BJ (cell line): ENCODE measurements around the gene PCNX2. TPM values are rescaled to one million over a fixed set of nuclear protein-coding genes. Genes with fewer than 3 reads are reported as not detected.
A peak's percentile ranks its signal among the peaks of the same experiment; 100 is the strongest.
"Not testable (repeated sequence)": the region's sequence is repeated elsewhere in the genome, so short reads cannot be mapped to it uniquely, and the experiment has no call there.

Source experiments
- CTCF ChIA-PET: fragments of 350-600 bp; formaldehyde crosslinking; extraction: SDS; loops from one replicate; lab custom pipeline; 2021; ENCODE audit warnings: antibody characterized with exemption, inconsistent platforms; lab: Yijun Ruan, JAX
- POLR2A ChIA-PET: fragments of 300-600 bp; sonication (Branson Sonifier 250); formaldehyde crosslinking; extraction: SDS; loops from one replicate; lab custom pipeline; 2021; ENCODE audit warnings: antibody characterized with exemption; lab: Charles Lee
- DNase-seq: peaks from one replicate; pipeline ENCODE4 v3.0.0-alpha.2; 2011; ENCODE audit warnings: low read depth
- H3K27me3 ChIP-seq: 2 replicates; pipeline ENCODE4 v1.6.0; 2011; ENCODE audit warnings: low read length; ENCODE audit not compliant: control insufficient read depth, insufficient read depth
- H3K36me3 ChIP-seq: 2 replicates; pipeline ENCODE4 v1.5.1; 2011; ENCODE audit warnings: low read length; ENCODE audit not compliant: control insufficient read depth, insufficient read depth
- H3K4me3 ChIP-seq: 2 replicates; pipeline ENCODE4 v1.5.1; 2011; ENCODE audit warnings: low read depth, mild to moderate bottlenecking, control low read depth, low read length
- CTCF ChIP-seq: IDR thresholded peaks from 2 replicates; pipeline ENCODE4 v1.5.1; 2011; ENCODE audit warnings: low read depth, mild to moderate bottlenecking, control low read depth, inconsistent platforms, low read length, moderate library complexity; ENCODE audit not compliant: insufficient read depth
- polyA plus RNA-seq: library from polyadenylated mRNA; depleted of rRNA; stranded (reverse); fragments of >200 nt; gene quantifications from 2 replicates; pipeline ENCODE4 v1.2.3, GENCODE V29; 2011

PCNX2 gene
- polyA plus RNA-seq, 1 experiment = 10.1 TPM

GRCh38 chr1:233005703-233006102, 289.8 kb downstream of the PCNX2 start:
- CTCF ChIA-PET = interaction anchor here (0.7 kb wide), 1 partner anchor 381 kb away, joined by 3 read pairs; no protein-coding TSS in a partner anchor
- TF ChIP-seq CTCF = no peak
- Histone ChIP-seq H3K4me3 (no peak overlapping the region), H3K36me3 (no peaks in the 10 kb centered on the region), H3K27me3 (no peaks in the 10 kb centered on the region)
- POLR2A ChIA-PET = no interaction called here
- DNase-seq = peak; percentile 50

- peaks cover 1% of the 10 kb centered on the region for H3K36me3 ChIP-seq
- no peak overlapping the region for H3K4me3 ChIP-seq
- TF ChIP-seq CTCF = no peak
- ChIA-PET CTCF (interaction anchor here (0.7 kb wide), 1 partner anchor 380 kb away, joined by 3 read pairs; no protein-coding TSS in a partner anchor), POLR2A (no interaction called here)
- DNase-seq = no peak
- no peaks in the 10 kb centered on the region for H3K27me3 ChIP-seq
These were observed 290.4 kb downstream of the PCNX2 start for GRCh38 chr1:233005156-233005555.

- no peak for DNase-seq
- ChIA-PET CTCF (no interaction called here), POLR2A (no interaction called here)
- peaks cover 3% of the 10 kb centered on the region for H3K36me3 ChIP-seq
- TF ChIP-seq CTCF = no peak
- H3K4me3 ChIP-seq = no peak overlapping the region
- H3K27me3 ChIP-seq = no peaks in the 10 kb centered on the region
These were observed 291.1 kb downstream of the PCNX2 start for GRCh38 chr1:233004451-233004850.

GRCh38 chr1:233003638-233004037, 291.9 kb downstream of the PCNX2 start:
- H3K4me3 ChIP-seq, DNase-seq, H3K27me3 ChIP-seq, CTCF ChIA-PET, POLR2A ChIA-PET, H3K36me3 ChIP-seq: not testable (repeated sequence)

- ChIA-PET POLR2A (no interaction called here), CTCF (interaction anchor here (1.0 kb wide), 1 partner anchor 8 kb away, joined by 3 read pairs; no protein-coding TSS in a partner anchor)
These were observed 295.4 kb downstream of the PCNX2 start for GRCh38 chr1:232999956-233000625.

More at GRCh38 chr1:232999956-233000625, 295.4 kb downstream of the PCNX2 start:
- no peak for DNase-seq
- TF ChIP-seq CTCF = no peak
- Histone ChIP-seq H3K27me3 (no peaks in the 10 kb centered on the region), H3K4me3 (no peak overlapping the region), H3K36me3 (peaks cover 4% of the 10 kb centered on the region)
